Astrocyte (in vitro differentiated cells and primary cell): Measurements from ENCODE around the gene WWC2. TPM values are rescaled to one million over a fixed set of nuclear protein-coding genes. Genes with fewer than 3 reads are reported as not detected.
A peak's percentile ranks its signal among the peaks of the same experiment; 100 is the strongest.

ENCODE experiments used
- DNase-seq: peaks from one replicate; pipeline ENCODE4 v3.0.0-alpha.2; 2010; ENCODE audit warnings: low read depth
- FAIRE-seq: peaks from 2 replicates; lab custom pipeline; 2011; peaks lifted over from hg19 to GRCh38; lab: Jason Lieb, UNC
- H2AFZ ChIP-seq: 2 replicates; pipeline ENCODE4 v1.6.0; 2012; ENCODE audit warnings: low read depth, low read length, inconsistent platforms
- H3K27ac ChIP-seq: 2 replicates; pipeline ENCODE4 v1.5.1; 2011; ENCODE audit warnings: low read depth, low read length, inconsistent platforms
- H3K27me3 ChIP-seq: 2 replicates; pipeline ENCODE4 v1.6.0; 2011; ENCODE audit warnings: low read length, inconsistent platforms; ENCODE audit not compliant: insufficient read depth
- H3K36me3 ChIP-seq: 2 replicates; pipeline ENCODE4 v1.5.1; 2011; ENCODE audit warnings: low read length, inconsistent platforms; ENCODE audit not compliant: insufficient read depth
- H3K4me1 ChIP-seq: 2 replicates; pipeline ENCODE4 v1.5.1; 2011; ENCODE audit warnings: low read length, inconsistent platforms; ENCODE audit not compliant: insufficient read depth
- H3K4me2 ChIP-seq: 2 replicates; pipeline ENCODE4 v1.6.0; 2012; ENCODE audit warnings: low read length, inconsistent platforms
- H3K4me3 ChIP-seq: 2 replicates; pipeline ENCODE4 v1.5.1; 2011; ENCODE audit warnings: low read depth, mild to moderate bottlenecking, low read length, inconsistent platforms; ENCODE audit not compliant: insufficient read depth
- H3K79me2 ChIP-seq: 2 replicates; pipeline ENCODE4 v1.6.0; 2012; ENCODE audit warnings: mild to moderate bottlenecking, low read length, inconsistent platforms; ENCODE audit not compliant: insufficient read depth
- H3K9ac ChIP-seq: 2 replicates; pipeline ENCODE4 v1.6.0; 2012; ENCODE audit warnings: mild to moderate bottlenecking, low read length, inconsistent platforms
- H3K9me3 ChIP-seq: 2 replicates; pipeline ENCODE4 v1.5.1; 2012; ENCODE audit warnings: low read depth, mild to moderate bottlenecking, low read length, inconsistent platforms; ENCODE audit not compliant: insufficient read depth
- H4K20me1 ChIP-seq: 2 replicates; pipeline ENCODE4 v1.6.0; 2012; ENCODE audit warnings: low read length, inconsistent platforms; ENCODE audit not compliant: insufficient read depth
- H3K27ac Mint-ChIP-seq: one replicate; pipeline ENCODE4 v1.8.0; 2021; ENCODE audit warnings: mild to moderate bottlenecking, mixed read lengths; ENCODE audit not compliant: unreplicated experiment
- H3K27me3 Mint-ChIP-seq: one replicate; pipeline ENCODE4 v1.8.0; 2021; ENCODE audit warnings: low read depth, mixed read lengths; ENCODE audit not compliant: unreplicated experiment
- H3K36me3 Mint-ChIP-seq: one replicate; pipeline ENCODE4 v1.8.0; 2021; ENCODE audit warnings: low read depth, mixed read lengths; ENCODE audit not compliant: unreplicated experiment
- H3K4me1 Mint-ChIP-seq: one replicate; pipeline ENCODE4 v1.8.0; 2021; ENCODE audit warnings: low read depth, mixed read lengths; ENCODE audit not compliant: unreplicated experiment
- H3K4me3 Mint-ChIP-seq: one replicate; pipeline ENCODE4 v1.8.0; 2021; ENCODE audit warnings: mild to moderate bottlenecking, moderate library complexity, mixed read lengths; ENCODE audit not compliant: unreplicated experiment
- H3K9me3 Mint-ChIP-seq: one replicate; pipeline ENCODE4 v1.8.0; 2021; ENCODE audit warnings: mild to moderate bottlenecking, mixed read lengths; ENCODE audit not compliant: unreplicated experiment
- EZH2 ChIP-seq: IDR thresholded peaks from 2 replicates; pipeline ENCODE4 v1.6.1; 2012; ENCODE audit warnings: mild to moderate bottlenecking, low read length, inconsistent platforms; ENCODE audit not compliant: insufficient read depth
- total RNA-seq: library from RNA; stranded (reverse); gene quantifications from 2 replicates; pipeline ENCODE4 v1.2.1, GENCODE V29; 2021
- TF ChIP-seq, protein P1 (sequence below): IDR thresholded peaks from 2 replicates; pipeline ENCODE4 v1.5.1; 2011; ENCODE audit warnings: low read depth, mild to moderate bottlenecking, inconsistent platforms, low read length, moderate library complexity; ENCODE audit not compliant: insufficient read depth

WWC2 gene
- total RNA-seq, 1 donor from 2014 or later = 62.6 TPM

GRCh38 chr4:183201331-183201730 is 102.3 kb downstream of the WWC2 start:
- Histone ChIP-seq H3K4me2 (no peak overlapping the region), H3K27me3 (no peaks in the 10 kb centered on the region), H4K20me1 (peaks cover 10% of the 10 kb centered on the region), H3K27ac (peak overlapping the region; percentile 15), H3K36me3 (no peaks in the 10 kb centered on the region), H3K9me3 (no peaks in the 10 kb centered on the region), H2AFZ (no peak overlapping the region), H3K4me3 (no peak overlapping the region), H3K9ac (no peak overlapping the region), H3K79me2 (peaks cover 24% of the 10 kb centered on the region), H3K4me1 (peaks cover 13% of the 10 kb centered on the region)
- peaks cover 2% of the 10 kb centered on the region for H3K36me3 Mint-ChIP-seq
- H3K27me3 Mint-ChIP-seq = no peaks in the 10 kb centered on the region
- no peak overlapping the region for H3K4me3 Mint-ChIP-seq
- peaks cover 6% of the 10 kb centered on the region for H3K4me1 Mint-ChIP-seq
- no peak overlapping the region for H3K27ac Mint-ChIP-seq
- TF ChIP-seq EZH2 = no peak
- TF ChIP-seq, protein P1, sequence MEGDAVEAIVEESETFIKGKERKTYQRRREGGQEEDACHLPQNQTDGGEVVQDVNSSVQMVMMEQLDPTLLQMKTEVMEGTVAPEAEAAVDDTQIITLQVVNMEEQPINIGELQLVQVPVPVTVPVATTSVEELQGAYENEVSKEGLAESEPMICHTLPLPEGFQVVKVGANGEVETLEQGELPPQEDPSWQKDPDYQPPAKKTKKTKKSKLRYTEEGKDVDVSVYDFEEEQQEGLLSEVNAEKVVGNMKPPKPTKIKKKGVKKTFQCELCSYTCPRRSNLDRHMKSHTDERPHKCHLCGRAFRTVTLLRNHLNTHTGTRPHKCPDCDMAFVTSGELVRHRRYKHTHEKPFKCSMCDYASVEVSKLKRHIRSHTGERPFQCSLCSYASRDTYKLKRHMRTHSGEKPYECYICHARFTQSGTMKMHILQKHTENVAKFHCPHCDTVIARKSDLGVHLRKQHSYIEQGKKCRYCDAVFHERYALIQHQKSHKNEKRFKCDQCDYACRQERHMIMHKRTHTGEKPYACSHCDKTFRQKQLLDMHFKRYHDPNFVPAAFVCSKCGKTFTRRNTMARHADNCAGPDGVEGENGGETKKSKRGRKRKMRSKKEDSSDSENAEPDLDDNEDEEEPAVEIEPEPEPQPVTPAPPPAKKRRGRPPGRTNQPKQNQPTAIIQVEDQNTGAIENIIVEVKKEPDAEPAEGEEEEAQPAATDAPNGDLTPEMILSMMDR = no peak
- no peak for FAIRE-seq
- peak; percentile 70 for DNase-seq
- H3K9me3 Mint-ChIP-seq = no peaks in the 10 kb centered on the region

GRCh38 chr4:183202523-183202922 is 103.5 kb downstream of the WWC2 start:
- H3K4me3 Mint-ChIP-seq = no peak overlapping the region

GRCh38 chr4:183204793-183205192 is 105.7 kb downstream of the WWC2 start:
- Histone ChIP-seq H3K27me3 (no peaks in the 10 kb centered on the region), H3K9me3 (no peaks in the 10 kb centered on the region), H4K20me1 (peaks cover 25% of the 10 kb centered on the region), H3K36me3 (no peaks in the 10 kb centered on the region), H2AFZ (no peak overlapping the region), H3K9ac (no peak overlapping the region), H3K27ac (no peak overlapping the region), H3K4me3 (no peak overlapping the region), H3K4me2 (no peak overlapping the region), H3K4me1 (peaks cover 13% of the 10 kb centered on the region), H3K79me2 (peaks cover 35% of the 10 kb centered on the region)
- no peaks in the 10 kb centered on the region for H3K9me3 Mint-ChIP-seq
- H3K36me3 Mint-ChIP-seq = peaks cover 15% of the 10 kb centered on the region
- H3K4me3 Mint-ChIP-seq = no peak overlapping the region
- no peaks in the 10 kb centered on the region for H3K27me3 Mint-ChIP-seq
- TF ChIP-seq, protein P1 = no peak
- TF ChIP-seq EZH2 = no peak
- H3K4me1 Mint-ChIP-seq = peaks cover 6% of the 10 kb centered on the region
- DNase-seq (no peak), FAIRE-seq (no peak)
- H3K27ac Mint-ChIP-seq = no peak overlapping the region

More at GRCh38 chr4:183202523-183202922, 103.5 kb downstream of the WWC2 start:
- Histone ChIP-seq H3K27me3 (no peaks in the 10 kb centered on the region), H3K4me2 (no peak overlapping the region), H4K20me1 (peaks cover 17% of the 10 kb centered on the region), H3K27ac (no peak overlapping the region), H3K4me3 (no peak overlapping the region), H2AFZ (no peak overlapping the region), H3K4me1 (peaks cover 13% of the 10 kb centered on the region), H3K9me3 (no peaks in the 10 kb centered on the region), H3K9ac (no peak overlapping the region), H3K36me3 (no peaks in the 10 kb centered on the region), H3K79me2 (peaks cover 36% of the 10 kb centered on the region)
- Mint-ChIP-seq H3K4me1 (peaks cover 6% of the 10 kb centered on the region), H3K27ac (no peak overlapping the region), H3K36me3 (peaks cover 11% of the 10 kb centered on the region), H3K9me3 (no peaks in the 10 kb centered on the region), H3K27me3 (no peaks in the 10 kb centered on the region)
- DNase-seq (no peak), FAIRE-seq (no peak)
- TF ChIP-seq, protein P1 = no peak
